HEK293T (cell line): ENCODE measurements around the gene DMXL1.

Experiments
- CTCF ChIA-PET: fragments of 350-600 bp; formaldehyde crosslinking; extraction: SDS; loops from one replicate; lab custom pipeline; 2021; ENCODE audit warnings: antibody characterized with exemption, inconsistent platforms; lab: Yijun Ruan, JAX
- POLR2A ChIA-PET: fragments of 350-600 bp; formaldehyde crosslinking; extraction: SDS; loops from one replicate; lab custom pipeline; 2020; ENCODE audit warnings: antibody characterized with exemption, inconsistent platforms; lab: Yijun Ruan, JAX
- DNase-seq: peaks from one replicate; pipeline ENCODE4 v3.0.0; 2012; ENCODE audit warnings: mixed read lengths; ENCODE audit errors: extremely low spot score
- ARNT ChIP-seq: fragments of 450-650 bp; IDR thresholded peaks from 2 replicates; pipeline ENCODE4 v1.6.1; 2017; ENCODE audit warnings: mild to moderate bottlenecking
- BHLHE40 ChIP-seq: fragments of 450-650 bp; IDR thresholded peaks from 2 replicates; pipeline ENCODE4 v1.6.1; 2016; ENCODE audit warnings: mild to moderate bottlenecking, moderate library complexity, borderline replicate concordance
- CTBP1 ChIP-seq: fragments of 450-650 bp; IDR thresholded peaks from 2 replicates; pipeline ENCODE4 v1.6.1; 2016; ENCODE audit warnings: borderline replicate concordance
- ELF4 ChIP-seq: fragments of 450-650 bp; IDR thresholded peaks from 2 replicates; pipeline ENCODE4 v1.6.1; 2017; ENCODE audit warnings: antibody characterized with exemption
- FOXA1 ChIP-seq: fragments of 450-650 bp; IDR thresholded peaks from 2 replicates; pipeline ENCODE4 v1.6.1; 2016; ENCODE audit warnings: mild to moderate bottlenecking
- FOXK2 ChIP-seq: fragments of 450-650 bp; IDR thresholded peaks from 2 replicates; pipeline ENCODE4 v1.6.1; 2016; ENCODE audit warnings: mild to moderate bottlenecking
- FOXM1 ChIP-seq: fragments of 450-650 bp; IDR thresholded peaks from 2 replicates; pipeline ENCODE4 v1.6.1; 2017; ENCODE audit warnings: mild to moderate bottlenecking, borderline replicate concordance
- HDGF ChIP-seq: fragments of 450-650 bp; IDR thresholded peaks from 2 replicates; pipeline ENCODE4 v1.6.1; 2017; ENCODE audit warnings: antibody characterized with exemption, borderline replicate concordance
- L3MBTL2 ChIP-seq: fragments of 450-650 bp; conservative IDR thresholded peaks from 2 replicates; pipeline ENCODE4 v1.6.1; 2016; ENCODE audit warnings: mild to moderate bottlenecking
- LEF1 ChIP-seq: fragments of 450-650 bp; IDR thresholded peaks from 2 replicates; pipeline ENCODE4 v1.6.1; 2017; ENCODE audit warnings: mild to moderate bottlenecking, borderline replicate concordance
- NFRKB ChIP-seq: fragments of 450-650 bp; IDR thresholded peaks from 2 replicates; pipeline ENCODE4 v1.6.1; 2016; ENCODE audit warnings: mild to moderate bottlenecking, moderate library complexity
- PKNOX1 ChIP-seq: fragments of 450-650 bp; IDR thresholded peaks from 2 replicates; pipeline ENCODE4 v1.6.1; 2016
- SP1 ChIP-seq: fragments of 450-650 bp; IDR thresholded peaks from 2 replicates; pipeline ENCODE4 v1.6.1; 2017
- SUZ12 ChIP-seq: fragments of 450-650 bp; IDR thresholded peaks from 2 replicates; pipeline ENCODE4 v1.6.1; 2016; ENCODE audit warnings: mild to moderate bottlenecking
- TARDBP ChIP-seq: fragments of 450-650 bp; IDR thresholded peaks from 2 replicates; pipeline ENCODE4 v1.6.1; 2016
- ZNF384 ChIP-seq: fragments of 450-650 bp; IDR thresholded peaks from 2 replicates; pipeline ENCODE4 v1.6.1; 2016

DMXL1 gene

GRCh38 chr5:119037496-119038215, 33.2 kb upstream of the DMXL1 start:
- CTCF ChIA-PET, result no interaction called here
- DNase-seq, result no peak
- POLR2A ChIA-PET, result no interaction called here
- no peak for TF ChIP-seq TARDBP
- no peak for TF ChIP-seq ZNF384
- no peak for TF ChIP-seq FOXA1
- no peak for TF ChIP-seq ELF4
- TF ChIP-seq L3MBTL2, result no peak
- no peak for TF ChIP-seq ARNT
- no peak for TF ChIP-seq CTBP1
- no peak for TF ChIP-seq LEF1
- no peak for TF ChIP-seq SUZ12

- TF ChIP-seq L3MBTL2, result no peak
- ChIA-PET POLR2A (interaction anchor here (0.8 kb wide), 1 partner anchor 23 kb away, joined by 4 read pairs; the partner anchor contains the start of gene DMXL1), CTCF (interaction anchor here (0.9 kb wide), 1 partner anchor 60 kb away, joined by 6 read pairs; the partner anchor contains the start of gene DTWD2)
- no peak for DNase-seq
These were observed 22.6 kb upstream of the DMXL1 start for GRCh38 chr5:119048246-119048645.

GRCh38 chr5:119049824-119050449, 20.9 kb upstream of the DMXL1 start:
- CTCF ChIA-PET, result no interaction called here
- DNase-seq, result no peak

GRCh38 chr5:119054101-119054500, 16.8 kb upstream of the DMXL1 start:
- ChIA-PET POLR2A (no interaction called here), CTCF (no interaction called here)
- TF ChIP-seq ZNF384 (no peak), PKNOX1 (no peak), SUZ12 (no peak), FOXA1 (no peak), FOXK2 (no peak), NFRKB (no peak), ELF4 (no peak), CTBP1 (no peak), FOXM1 (no peak), SP1 (no peak), L3MBTL2 (no peak), LEF1 (no peak), HDGF (no peak), TARDBP (no peak), BHLHE40 (no peak), ARNT (no peak)
- no peak for DNase-seq

More at GRCh38 chr5:119049824-119050449, 20.9 kb upstream of the DMXL1 start:
- TF ChIP-seq LEF1 (no peak), SP1 (no peak), FOXA1 (no peak), ZNF384 (no peak), CTBP1 (no peak), TARDBP (no peak), L3MBTL2 (no peak), HDGF (no peak), SUZ12 (no peak), FOXK2 (no peak), NFRKB (no peak), ELF4 (no peak), ARNT (no peak), BHLHE40 (no peak), FOXM1 (no peak), PKNOX1 (no peak)
- POLR2A ChIA-PET, result no interaction called here

- POLR2A ChIA-PET, result no interaction called here
- no peak for TF ChIP-seq HDGF
- no peak for TF ChIP-seq ARNT
- TF ChIP-seq NFRKB, result no peak
- no peak for TF ChIP-seq BHLHE40
- TF ChIP-seq L3MBTL2, result no peak
- no peak for TF ChIP-seq SUZ12
- TF ChIP-seq ZNF384, result no peak
- TF ChIP-seq TARDBP, result no peak
- no peak for TF ChIP-seq CTBP1
- no peak for TF ChIP-seq SP1
- TF ChIP-seq FOXM1, result no peak
- TF ChIP-seq FOXK2, result no peak
- no peak for TF ChIP-seq PKNOX1
- no peak for TF ChIP-seq LEF1
- CTCF ChIA-PET, result no interaction called here
- no peak for DNase-seq
These were observed 15.6 kb upstream of the DMXL1 start for GRCh38 chr5:119055294-119055693.

GRCh38 chr5:119058979-119059529, 11.8 kb upstream of the DMXL1 start:
- CTCF ChIA-PET, result no interaction called here
- DNase-seq, result no peak
- POLR2A ChIA-PET, result no interaction called here
- TF ChIP-seq NFRKB (no peak), ARNT (no peak), FOXA1 (no peak), HDGF (no peak), LEF1 (no peak), ELF4 (no peak), SUZ12 (no peak), SP1 (no peak), BHLHE40 (no peak), PKNOX1 (no peak), FOXM1 (no peak), CTBP1 (no peak), TARDBP (no peak), ZNF384 (no peak), L3MBTL2 (no peak), FOXK2 (no peak)
